Retinal pigment epithelial cell (primary cell): ENCODE measurements around the gene UPB1.

Experiments
- DNase-seq: peaks from one replicate; pipeline ENCODE4 v3.0.0-alpha.2; 2010; ENCODE audit warnings: low read depth
- H3K4me3 ChIP-seq: 2 replicates; pipeline ENCODE4 v1.5.1; 2011; ENCODE audit warnings: mild to moderate bottlenecking, low read length, control low read depth, moderate library complexity
- TF ChIP-seq, protein P1 (sequence below): conservative IDR thresholded peaks from 2 replicates; pipeline ENCODE4 v1.5.1; 2011; ENCODE audit warnings: low read depth, low read length, control low read depth, inconsistent platforms

UPB1 gene

DNA sequence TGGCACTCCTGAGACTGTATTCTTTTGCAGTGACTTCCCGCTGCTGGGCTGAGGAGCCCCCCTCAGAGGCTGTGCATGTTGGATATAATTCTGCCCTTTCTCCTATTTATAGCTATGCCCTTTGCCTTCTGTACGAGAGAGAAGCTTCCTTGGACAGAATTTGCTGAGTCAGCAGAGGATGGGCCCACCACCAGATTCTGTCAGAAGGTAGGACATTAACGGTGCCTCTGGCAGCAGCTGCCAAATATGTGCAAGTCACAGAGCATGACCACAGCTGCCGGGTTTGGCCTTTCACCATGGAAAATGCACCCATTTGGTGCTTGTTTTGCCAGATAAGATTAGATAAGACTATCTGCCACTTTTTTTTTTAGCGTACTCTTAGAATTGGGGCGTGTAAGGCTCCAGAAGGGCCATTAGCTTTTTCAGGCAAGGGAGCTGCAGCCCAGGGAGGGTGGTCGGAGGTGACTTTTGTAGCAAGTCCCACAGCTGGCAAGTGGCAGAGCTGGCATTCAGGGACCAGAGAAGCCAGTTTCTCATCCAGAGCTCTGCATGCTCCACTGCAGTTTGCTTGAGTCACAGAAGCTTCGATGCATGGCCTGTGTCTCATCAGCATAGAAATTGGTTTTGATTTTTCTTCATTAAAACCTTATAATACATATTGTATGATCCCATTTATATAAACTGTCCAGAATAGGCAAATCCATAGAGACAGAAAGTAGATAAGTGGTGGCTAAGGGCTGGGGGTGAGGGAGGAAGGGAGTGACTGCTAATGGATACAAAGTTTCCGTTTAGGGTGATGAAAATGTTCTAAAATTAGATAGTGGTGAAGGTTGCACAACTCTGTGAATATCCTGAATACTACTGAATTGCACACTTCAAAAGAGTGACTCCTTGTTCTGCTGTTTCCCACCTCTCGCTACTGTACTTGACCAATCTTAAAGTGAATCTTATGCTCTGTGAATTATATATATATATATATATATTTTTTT is 15.8 kb downstream of the UPB1 start:
- no peak for DNase-seq
- H3K4me3 ChIP-seq: no peak overlapping the region
- TF ChIP-seq, protein P1, sequence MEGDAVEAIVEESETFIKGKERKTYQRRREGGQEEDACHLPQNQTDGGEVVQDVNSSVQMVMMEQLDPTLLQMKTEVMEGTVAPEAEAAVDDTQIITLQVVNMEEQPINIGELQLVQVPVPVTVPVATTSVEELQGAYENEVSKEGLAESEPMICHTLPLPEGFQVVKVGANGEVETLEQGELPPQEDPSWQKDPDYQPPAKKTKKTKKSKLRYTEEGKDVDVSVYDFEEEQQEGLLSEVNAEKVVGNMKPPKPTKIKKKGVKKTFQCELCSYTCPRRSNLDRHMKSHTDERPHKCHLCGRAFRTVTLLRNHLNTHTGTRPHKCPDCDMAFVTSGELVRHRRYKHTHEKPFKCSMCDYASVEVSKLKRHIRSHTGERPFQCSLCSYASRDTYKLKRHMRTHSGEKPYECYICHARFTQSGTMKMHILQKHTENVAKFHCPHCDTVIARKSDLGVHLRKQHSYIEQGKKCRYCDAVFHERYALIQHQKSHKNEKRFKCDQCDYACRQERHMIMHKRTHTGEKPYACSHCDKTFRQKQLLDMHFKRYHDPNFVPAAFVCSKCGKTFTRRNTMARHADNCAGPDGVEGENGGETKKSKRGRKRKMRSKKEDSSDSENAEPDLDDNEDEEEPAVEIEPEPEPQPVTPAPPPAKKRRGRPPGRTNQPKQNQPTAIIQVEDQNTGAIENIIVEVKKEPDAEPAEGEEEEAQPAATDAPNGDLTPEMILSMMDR: no peak

- TF ChIP-seq, protein P1: no peak
- DNase-seq: no peak
- no peak overlapping the region for H3K4me3 ChIP-seq
Measured at GRCh38 chr22:24512043-24512442, 16.9 kb downstream of the UPB1 start.

DNA sequence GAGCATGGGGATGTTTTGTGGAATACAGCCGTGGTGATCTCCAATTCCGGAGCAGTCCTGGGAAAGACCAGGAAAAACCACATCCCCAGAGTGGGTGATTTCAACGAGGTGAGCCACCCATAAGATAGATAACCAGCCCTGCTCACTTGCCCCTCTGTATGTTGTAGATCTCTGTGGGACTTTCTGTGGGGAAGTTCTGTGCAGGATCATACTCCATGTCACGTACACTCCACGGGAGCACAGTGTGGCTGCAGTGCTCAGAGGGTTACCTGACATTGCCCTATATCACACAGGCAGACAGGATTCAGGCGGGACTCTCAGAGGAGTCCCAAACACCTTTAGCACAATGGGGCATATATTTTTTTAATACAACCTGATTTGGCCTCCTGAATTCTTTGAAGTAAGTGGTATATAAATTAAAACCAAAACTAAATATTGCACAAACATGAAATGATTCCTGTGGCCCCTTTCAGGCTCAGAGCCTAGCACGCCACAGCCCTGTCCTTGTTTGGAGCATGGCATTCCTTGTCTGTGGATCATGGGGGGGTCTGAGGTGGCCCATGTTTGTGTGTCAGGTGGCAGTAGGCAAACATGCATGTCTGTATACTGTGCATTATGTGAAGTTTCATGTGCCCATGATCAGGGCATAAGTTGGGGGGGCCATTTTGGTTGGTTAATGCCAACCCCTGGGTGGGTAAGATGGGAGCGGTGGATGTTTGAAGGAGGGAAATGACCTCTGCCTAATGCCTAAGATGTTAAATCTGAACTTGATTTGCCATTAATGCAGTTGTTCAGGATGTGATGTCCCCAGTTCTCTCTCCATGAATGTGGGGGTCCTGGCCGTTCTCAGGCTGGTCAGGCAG is 18.5 kb downstream of the UPB1 start:
- no peak overlapping the region for H3K4me3 ChIP-seq
- no peak for DNase-seq
- TF ChIP-seq, protein P1: no peak

GRCh38 chr22:24514241-24515026 is 19.3 kb downstream of the UPB1 start:
- DNase-seq: no peak
- H3K4me3 ChIP-seq: no peak overlapping the region
- TF ChIP-seq, protein P1: no peak

DNA sequence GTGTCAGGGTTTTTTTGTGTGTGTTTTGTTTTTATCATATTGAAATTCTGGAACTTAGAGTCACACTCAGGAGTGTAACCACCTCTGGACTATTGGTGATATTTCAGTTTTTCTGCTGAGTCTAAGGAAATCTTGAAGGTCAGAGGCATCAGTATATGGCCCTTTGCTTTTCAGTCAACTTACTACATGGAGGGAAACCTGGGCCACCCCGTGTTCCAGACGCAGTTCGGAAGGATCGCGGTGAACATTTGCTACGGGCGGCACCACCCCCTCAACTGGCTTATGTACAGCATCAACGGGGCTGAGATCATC is 19.9 kb downstream of the UPB1 start:
- H3K4me3 ChIP-seq: no peak overlapping the region
- DNase-seq: no peak
- TF ChIP-seq, protein P1: no peak

DNA sequence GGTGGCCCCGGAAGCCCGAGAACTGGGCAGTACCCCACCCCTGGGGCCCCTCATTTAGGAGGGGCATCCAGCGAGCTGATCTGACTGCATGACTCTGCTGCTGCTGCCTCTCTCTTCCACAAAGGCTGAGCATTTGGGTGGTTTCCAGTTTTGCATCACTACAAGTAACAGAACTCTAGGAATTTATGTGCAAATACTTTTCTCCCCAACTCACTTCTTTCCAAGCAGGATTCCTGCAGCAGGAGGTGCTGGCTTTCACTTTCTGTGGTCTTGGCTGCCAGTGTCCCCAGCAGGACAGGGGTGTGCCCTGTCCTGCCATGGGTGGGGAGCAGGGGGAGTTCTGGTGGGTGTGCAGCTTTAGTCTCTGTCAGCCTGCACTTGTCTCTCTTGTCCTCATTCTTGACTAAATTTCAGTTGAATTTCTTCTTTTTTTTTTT is 21.2 kb downstream of the UPB1 start:
- TF ChIP-seq, protein P1: peak; percentile 17
- peak; percentile 43 for DNase-seq
- no peak overlapping the region for H3K4me3 ChIP-seq
